GM18505 (cell line): ENCODE measurements around the gene CXCR1.

ENCODE experiments used
- ATAC-seq: cut with Tn5 transposase; IDR thresholded peaks from one replicate; pipeline ENCODE4 v1.9.1; 2021; ENCODE audit not compliant: unreplicated experiment
- POLR2A ChIP-seq: IDR thresholded peaks from 4 replicates; pipeline ENCODE4 v1.6.1; 2011; ENCODE audit warnings: borderline replicate concordance; ENCODE audit not compliant: insufficient read depth, insufficient read length; ENCODE audit errors: extremely low read depth

CXCR1 gene

GRCh38 chr2:218166791-218167190, at the start of gene CXCR1:
Gene CXCR1 (minus strand): TSS chr2:218166962. CDS start chr2:218165211, 1,751 bp downstream.
- ATAC-seq = no peak
- TF ChIP-seq POLR2A = no peak

- ATAC-seq = no peak
- TF ChIP-seq POLR2A = no peak
Measured at GRCh38 chr2:218216336-218216673, 49.5 kb upstream of the CXCR1 start.

- no peak for TF ChIP-seq POLR2A
Measured at GRCh38 chr2:218214116-218214515, 47.4 kb upstream of the CXCR1 start.

GRCh38 chr2:218209078-218209477, 42.3 kb upstream of the CXCR1 start:
- no peak for ATAC-seq
- no peak for TF ChIP-seq POLR2A

More at GRCh38 chr2:218214116-218214515, 47.4 kb upstream of the CXCR1 start:
- no peak for ATAC-seq

- no peak for TF ChIP-seq POLR2A
- no peak for ATAC-seq
Measured at GRCh38 chr2:218202266-218202665, 35.5 kb upstream of the CXCR1 start.

GRCh38 chr2:218196974-218197373, 30.2 kb upstream of the CXCR1 start:
- ATAC-seq = no peak
- no peak for TF ChIP-seq POLR2A

GRCh38 chr2:218194880-218195279, 28.1 kb upstream of the CXCR1 start:
- no peak for TF ChIP-seq POLR2A
- ATAC-seq = no peak

GRCh38 chr2:218193701-218194100, 26.9 kb upstream of the CXCR1 start:
- no peak for ATAC-seq
- TF ChIP-seq POLR2A = no peak

GRCh38 chr2:218192902-218193430, 26.2 kb upstream of the CXCR1 start:
- no peak for ATAC-seq
- no peak for TF ChIP-seq POLR2A

GRCh38 chr2:218188528-218188927, 21.8 kb upstream of the CXCR1 start:
- TF ChIP-seq POLR2A = no peak
- no peak for ATAC-seq

GRCh38 chr2:218187296-218188015, 20.7 kb upstream of the CXCR1 start:
- no peak for TF ChIP-seq POLR2A
- ATAC-seq = no peak

- no peak for ATAC-seq
- TF ChIP-seq POLR2A = no peak
Measured at GRCh38 chr2:218186876-218187275, 20.1 kb upstream of the CXCR1 start.

GRCh38 chr2:218186355-218186766, 19.6 kb upstream of the CXCR1 start:
- ATAC-seq = no peak
- TF ChIP-seq POLR2A = no peak

GRCh38 chr2:218184331-218184730, 17.6 kb upstream of the CXCR1 start:
- TF ChIP-seq POLR2A = no peak
- ATAC-seq = no peak
